Fibroblast of lung (primary cell): ENCODE data around the gene ZNF283. TPM values are rescaled to one million over a fixed set of nuclear protein-coding genes. Genes with fewer than 3 reads are reported as not detected.

ENCODE experiments used
- DNase-seq, 2 donors: peaks; one replicate each; pipeline versions ENCODE4 v3.0.0 to v3.0.0-alpha.2; 2010; ENCODE audit warnings: low read depth in 2 of 2
- H2AFZ ChIP-seq: 2 replicates; pipeline ENCODE4 v1.5.1; 2012; ENCODE audit warnings: low read length, control low read depth, inconsistent platforms
- H3K27ac ChIP-seq: 2 replicates; pipeline ENCODE4 v1.5.1; 2011; ENCODE audit warnings: low read length, control low read depth; ENCODE audit not compliant: insufficient read depth
- H3K27me3 ChIP-seq: 2 replicates; pipeline ENCODE4 v1.5.1; 2011; ENCODE audit warnings: mild to moderate bottlenecking, low read length; ENCODE audit not compliant: control insufficient read depth, insufficient read depth
- H3K36me3 ChIP-seq: 2 replicates; pipeline ENCODE4 v1.5.1; 2011; ENCODE audit warnings: low read length; ENCODE audit not compliant: control insufficient read depth, insufficient read depth
- H3K4me1 ChIP-seq: 2 replicates; pipeline ENCODE4 v1.5.1; 2011; ENCODE audit warnings: low read length; ENCODE audit not compliant: control insufficient read depth, insufficient read depth; ENCODE audit errors: extremely low read depth
- H3K4me2 ChIP-seq: 2 replicates; pipeline ENCODE4 v1.5.1; 2011; ENCODE audit warnings: low read length, control low read depth; ENCODE audit not compliant: insufficient read depth; ENCODE audit errors: extremely low read depth
- H3K4me3 ChIP-seq, 4 experiments: fragments of 200-600 bp in 1 of 4; sonication (generic) in 1 of 4; replicated peaks in 1 of 4; 2 replicates each; pipeline ENCODE4 v1.5.1; 2011 to 2016; ENCODE audit warnings: low read length in 4 of 4, low read depth in 3 of 4, mild to moderate bottlenecking in 3 of 4, control low read depth in 2 of 4, inconsistent platforms in 1 of 4, mixed read lengths in 1 of 4; ENCODE audit not compliant: insufficient read depth in 1 of 4; ENCODE audit errors: control extremely low read depth in 1 of 4
- H3K79me2 ChIP-seq: 2 replicates; pipeline ENCODE4 v1.5.1; 2012; ENCODE audit warnings: mild to moderate bottlenecking, low read length, inconsistent platforms; ENCODE audit not compliant: control insufficient read depth, insufficient read depth
- H3K9ac ChIP-seq: 2 replicates; pipeline ENCODE4 v1.5.1; 2011; ENCODE audit warnings: mild to moderate bottlenecking, low read length, control low read depth; ENCODE audit not compliant: insufficient read depth
- H3K9me3 ChIP-seq: 2 replicates; pipeline ENCODE4 v1.5.1; 2012; ENCODE audit warnings: low read depth, low read length; ENCODE audit not compliant: control insufficient read depth, insufficient read depth
- H4K20me1 ChIP-seq: 2 replicates; pipeline ENCODE4 v1.5.1; 2011; ENCODE audit warnings: low read length; ENCODE audit not compliant: control insufficient read depth, insufficient read depth; ENCODE audit errors: extremely low read depth
- CTCF ChIP-seq, 2 donors: IDR thresholded peaks in 1 of 2; conservative IDR thresholded peaks in 1 of 2; 1 replicate in 1 of 2; 2 replicates in 1 of 2; pipeline ENCODE4 v1.5.1; 2011 to 2012; ENCODE audit warnings: low read length in 2 of 2, control low read depth in 1 of 2, inconsistent platforms in 1 of 2, low read depth in 1 of 2, mild to moderate bottlenecking in 1 of 2
- EZH2 ChIP-seq: IDR thresholded peaks from 2 replicates; pipeline ENCODE4 v1.5.1; 2012; ENCODE audit warnings: low read length, control low read depth, mild to moderate bottlenecking; ENCODE audit errors: missing control alignments
- polyA plus RNA-seq, 2 donors: library from polyadenylated mRNA; depleted of rRNA in 1 of 2; stranded (reverse) in 1 of 2; unstranded in 1 of 2; fragments of >200 nt; gene quantifications; 2 replicates each; pipeline ENCODE4 v1.2.1, GENCODE V29; 2011 to 2012; ENCODE audit warnings: missing spikeins in 1 of 2
- total RNA-seq: library from RNA; depleted of rRNA; stranded (reverse); fragments of >200 nt; gene quantifications from 2 replicates; pipeline ENCODE4 v1.2.1, GENCODE V29; 2014

ZNF283 gene
- total and polyA plus RNA-seq, 2 donors (not counting 1 experiment from before 2014, with no cell fraction given) = 5.8 to 15.2 TPM

- H3K27ac ChIP-seq = no peak overlapping the region
- no peak overlapping the region for H3K9ac ChIP-seq
- H3K36me3 ChIP-seq = no peaks in the 10 kb centered on the region
- no peaks in the 10 kb centered on the region for H3K27me3 ChIP-seq
- H3K4me1 ChIP-seq = peaks cover 13% of the 10 kb centered on the region
- no peak for DNase-seq
- H3K4me3 ChIP-seq = no peak overlapping the region
- no peak overlapping the region for H2AFZ ChIP-seq
- no peak overlapping the region for H3K4me2 ChIP-seq
- TF ChIP-seq EZH2 (no peak), CTCF (conservative IDR thresholded peaks at IDR 0.05 in 1 of 2, IDR thresholded peaks at IDR 0.05 in 1 of 2; ENCODE audit: low read depth in 1 of 2, low read length in 2 of 2) (peak in 1 of 2 donors; percentile 12)
- no peaks in the 10 kb centered on the region for H3K9me3 ChIP-seq
- no peaks in the 10 kb centered on the region for H3K79me2 ChIP-seq
- H4K20me1 ChIP-seq = no peaks in the 10 kb centered on the region
These were observed 47.3 kb upstream of the ZNF283 start for GRCh38 chr19:43779820-43780219.

- peak within 1 kb of the TSS; percentile 13 for H2AFZ ChIP-seq
- H3K9me3 ChIP-seq = no peaks in the 10 kb centered on the region
- no peaks in the 10 kb centered on the region for H3K79me2 ChIP-seq
- H3K4me2 ChIP-seq = peak within 1 kb of the TSS; percentile 32
- H3K36me3 ChIP-seq = no peaks in the 10 kb centered on the region
- H3K9ac ChIP-seq = no peak within 1 kb of the TSS
- peak; percentile 54 to 91 for DNase-seq
- no peak for TF ChIP-seq EZH2
- no peak for TF ChIP-seq CTCF (conservative IDR thresholded peaks at IDR 0.05 in 1 of 2, IDR thresholded peaks at IDR 0.05 in 1 of 2; ENCODE audit: low read depth in 1 of 2, low read length in 2 of 2)
- H4K20me1 ChIP-seq = no peaks in the 10 kb centered on the region
- no peaks in the 10 kb centered on the region for H3K27me3 ChIP-seq
- no peak within 1 kb of the TSS for H3K27ac ChIP-seq
- H3K4me3 ChIP-seq = peak within 1 kb of the TSS in 1 of 4 experiments; percentile 22
- H3K4me1 ChIP-seq = peaks cover 17% of the 10 kb centered on the region
These were observed 46.2 kb upstream of the ZNF283 start, which contains the start of gene KCNN4 for GRCh38 chr19:43780706-43781525. Gene KCNN4 (minus strand): TSS chr19:43780973. CDS start chr19:43780861, 112 bp downstream.

GRCh38 chr19:43781630-43782310, 45.4 kb upstream of the ZNF283 start:
- Histone ChIP-seq H3K36me3 (no peaks in the 10 kb centered on the region), H3K9me3 (no peaks in the 10 kb centered on the region), H3K27ac (no peak overlapping the region), H3K4me3 (no peak overlapping the region), H4K20me1 (no peaks in the 10 kb centered on the region), H3K9ac (no peak overlapping the region), H3K79me2 (no peaks in the 10 kb centered on the region), H2AFZ (no peak overlapping the region), H3K4me2 (no peak overlapping the region), H3K4me1 (peaks cover 17% of the 10 kb centered on the region), H3K27me3 (no peaks in the 10 kb centered on the region)
- DNase-seq = no peak
- TF ChIP-seq CTCF (conservative IDR thresholded peaks at IDR 0.05 in 1 of 2, IDR thresholded peaks at IDR 0.05 in 1 of 2; ENCODE audit: low read depth in 1 of 2, low read length in 2 of 2) = no peak
- TF ChIP-seq EZH2 = no peak
